ENCODE data around the gene ACTL8.

DNA sequence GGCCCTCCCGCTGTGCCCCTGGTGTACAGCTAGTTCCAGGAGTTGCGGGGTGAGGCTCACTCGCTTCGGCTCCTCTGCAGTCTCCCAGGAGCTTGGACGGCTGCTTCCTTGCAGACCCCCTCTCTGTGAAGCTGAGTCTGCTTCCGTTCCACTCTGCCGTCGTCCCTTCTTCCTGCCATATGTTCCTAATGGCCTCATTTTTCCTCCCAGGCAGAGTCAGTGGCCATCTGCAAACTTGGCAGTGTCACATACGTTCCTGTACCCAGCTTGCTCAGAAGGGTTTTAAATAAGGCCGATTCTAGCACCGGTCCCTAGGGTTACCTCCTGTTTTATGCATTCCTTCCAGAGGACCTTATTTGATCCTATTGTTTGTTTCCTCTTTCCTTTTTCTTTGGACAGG is 21.3 kb downstream of the ACTL8 start:
- no peak for TF ChIP-seq TAF1 (IDR thresholded peaks at IDR 0.05; ENCODE audit: borderline replicate concordance, low read depth, low read length)
- no peak for TF ChIP-seq POLR2A (IDR thresholded peaks at IDR 0.05; ENCODE audit: low read depth, low read length)
